Measurements from ENCODE around the gene PHTF1.
"Not testable (repeated sequence)": the region's sequence is repeated elsewhere in the genome, so short reads cannot be mapped to it uniquely, and the experiment has no call there.

Gene PHTF1

GRCh38 chr1:113770031-113770430, 10.7 kb upstream of the PHTF1 start:
- DNase-seq: no peak

GRCh38 chr1:113769601-113769970, 10.3 kb upstream of the PHTF1 start:
- DNase-seq: no peak

GRCh38 chr1:113768916-113769600, 9.8 kb upstream of the PHTF1 start:
- DNase-seq: no peak

GRCh38 chr1:113765306-113766230, 6.3 kb upstream of the PHTF1 start:
- DNase-seq: no peak

- DNase-seq: no peak
Measured at GRCh38 chr1:113763661-113764060, 4.4 kb upstream of the PHTF1 start.

- DNase-seq: no peak
Measured at GRCh38 chr1:113761937-113762336, 2.7 kb upstream of the PHTF1 start.

GRCh38 chr1:113760102-113761080, 1.1 kb upstream of the PHTF1 start:
- DNase-seq: no peak

GRCh38 chr1:113758631-113759332, 504 bp downstream of the PHTF1 start:
- peak; percentile 39 to 52 for DNase-seq

GRCh38 chr1:113756461-113756860, 2.8 kb downstream of the PHTF1 start:
- no peak for DNase-seq

GRCh38 chr1:113753333-113753732, 6.0 kb downstream of the PHTF1 start:
- DNase-seq: not testable (repeated sequence)

- DNase-seq: no peak
Measured at GRCh38 chr1:113751516-113751915, 7.8 kb downstream of the PHTF1 start.

- no peak for DNase-seq
Measured at GRCh38 chr1:113751114-113751513, 8.2 kb downstream of the PHTF1 start.

- no peak for DNase-seq
Measured at GRCh38 chr1:113749402-113749801, 9.9 kb downstream of the PHTF1 start.

GRCh38 chr1:113747376-113747775, 11.9 kb downstream of the PHTF1 start:
- DNase-seq: no peak

GRCh38 chr1:113745425-113745824, 13.9 kb downstream of the PHTF1 start:
- no peak for DNase-seq

GRCh38 chr1:113744114-113744513, 15.2 kb downstream of the PHTF1 start:
- DNase-seq: no peak

- no peak for DNase-seq
Measured at GRCh38 chr1:113742515-113742914, 16.8 kb downstream of the PHTF1 start.

GRCh38 chr1:113734357-113735055, 24.8 kb downstream of the PHTF1 start:
- DNase-seq: no peak

GRCh38 chr1:113732802-113733201, 26.5 kb downstream of the PHTF1 start:
- no peak for DNase-seq

GRCh38 chr1:113721010-113721409, 38.3 kb downstream of the PHTF1 start:
- no peak for DNase-seq

- DNase-seq: not testable (repeated sequence)
Measured at GRCh38 chr1:113718621-113719020, 40.7 kb downstream of the PHTF1 start.

- not testable (repeated sequence) for DNase-seq
Measured at GRCh38 chr1:113717506-113717905, 41.8 kb downstream of the PHTF1 start.

All from activated CD4-positive, alpha-beta T cell treated with anti-CD3 and anti-CD28 coated beads for 4 hours (primary cell).